HUES48 (cell line): ENCODE data around the gene TWSG1.
"Not testable (repeated sequence)": the region's sequence is repeated elsewhere in the genome, so short reads cannot be mapped to it uniquely, and the experiment has no call there.

ENCODE experiments used
- H3K27ac ChIP-seq: one replicate; pipeline ENCODE4 v1.7.0; 2013; ENCODE audit warnings: low read depth, low read length, inconsistent platforms
- H3K27me3 ChIP-seq: 2 replicates; pipeline ENCODE4 v1.6.1; 2013; ENCODE audit warnings: mild to moderate bottlenecking, low read length; ENCODE audit not compliant: control insufficient read depth, insufficient read depth
- H3K36me3 ChIP-seq: 2 replicates; pipeline ENCODE4 v1.6.1; 2013; ENCODE audit warnings: low read length; ENCODE audit not compliant: control insufficient read depth, insufficient read depth
- H3K4me1 ChIP-seq: 2 replicates; pipeline ENCODE4 v1.6.1; 2013; ENCODE audit warnings: mild to moderate bottlenecking, low read length; ENCODE audit not compliant: control insufficient read depth, insufficient read depth
- H3K4me3 ChIP-seq: 2 replicates; pipeline ENCODE4 v1.5.1; 2013; ENCODE audit warnings: mild to moderate bottlenecking, low read depth, low read length
- H3K9ac ChIP-seq: 2 replicates; pipeline ENCODE4 v1.6.1; 2013; ENCODE audit warnings: mild to moderate bottlenecking, low read depth, low read length, moderate library complexity
- H3K9me3 ChIP-seq: 2 replicates; pipeline ENCODE4 v1.6.1; 2013; ENCODE audit warnings: low read length; ENCODE audit not compliant: control insufficient read depth, insufficient read depth

The TWSG1 gene

GRCh38 chr18:9424235-9424634 is 89.7 kb downstream of the TWSG1 start:
- not testable (repeated sequence) for H3K4me1 ChIP-seq, H3K9ac ChIP-seq, H3K4me3 ChIP-seq, H3K36me3 ChIP-seq, H3K27me3 ChIP-seq, H3K27ac ChIP-seq, H3K9me3 ChIP-seq

- no peak overlapping the region for H3K9ac ChIP-seq
- no peaks in the 10 kb centered on the region for H3K4me1 ChIP-seq
- H3K27me3 ChIP-seq, result no peaks in the 10 kb centered on the region
- H3K4me3 ChIP-seq, result no peak overlapping the region
- no peaks in the 10 kb centered on the region for H3K36me3 ChIP-seq
- no peak overlapping the region for H3K27ac ChIP-seq
- peaks cover 6% of the 10 kb centered on the region; the same call in 1 of the 2 replicates for H3K9me3 ChIP-seq
These were observed 92.2 kb downstream of the TWSG1 start for GRCh38 chr18:9426753-9427152.

- no peak overlapping the region for H3K4me3 ChIP-seq
- no peak overlapping the region for H3K9ac ChIP-seq
- no peaks in the 10 kb centered on the region for H3K4me1 ChIP-seq
- H3K9me3 ChIP-seq, result peaks cover 6% of the 10 kb centered on the region; the same call in 1 of the 2 replicates
- H3K36me3 ChIP-seq, result no peaks in the 10 kb centered on the region
- no peak overlapping the region for H3K27ac ChIP-seq
- H3K27me3 ChIP-seq, result no peaks in the 10 kb centered on the region
These were observed 93.7 kb downstream of the TWSG1 start for GRCh38 chr18:9428301-9428706.

- Histone ChIP-seq H3K9ac (no peak overlapping the region), H3K27ac (no peak overlapping the region), H3K36me3 (no peaks in the 10 kb centered on the region)
These were observed 94.5 kb downstream of the TWSG1 start for GRCh38 chr18:9428862-9429661.

GRCh38 chr18:9429662-9429993 is 95.1 kb downstream of the TWSG1 start:
- Histone ChIP-seq H3K4me1 (peaks cover 4% of the 10 kb centered on the region; the same call in 1 of the 2 replicates), H3K27ac (no peak overlapping the region), H3K36me3 (no peaks in the 10 kb centered on the region), H3K9ac (no peak overlapping the region), H3K9me3 (no peaks in the 10 kb centered on the region; the same call in 1 of the 2 replicates), H3K4me3 (no peak overlapping the region), H3K27me3 (no peaks in the 10 kb centered on the region)

More at GRCh38 chr18:9428862-9429661, 94.5 kb downstream of the TWSG1 start:
- H3K27me3 ChIP-seq, result no peaks in the 10 kb centered on the region
- H3K9me3 ChIP-seq, result peaks cover 1% of the 10 kb centered on the region; the same call in 1 of the 2 replicates
- peaks cover 4% of the 10 kb centered on the region; the same call in 1 of the 2 replicates for H3K4me1 ChIP-seq
- H3K4me3 ChIP-seq, result no peak overlapping the region

DNA sequence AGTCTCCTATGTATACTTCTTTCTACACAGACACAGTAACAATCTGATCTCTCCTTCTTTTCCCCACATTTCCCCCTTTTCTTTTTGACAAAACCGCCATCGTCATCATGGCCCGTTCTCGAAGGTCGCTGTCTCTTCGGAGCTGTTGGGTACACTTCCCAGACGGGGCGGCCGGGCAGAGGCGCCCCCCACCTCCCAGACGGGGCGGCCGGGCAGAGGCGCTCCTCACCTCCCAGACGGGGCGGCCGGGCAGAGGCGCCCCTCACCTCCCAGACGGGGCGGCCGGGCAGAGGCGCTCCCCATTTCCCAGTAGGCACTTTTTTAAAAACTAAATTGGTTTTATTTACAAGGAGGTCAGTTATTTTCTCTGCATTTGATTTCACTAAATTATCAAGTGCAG is 95.7 kb downstream of the TWSG1 start:
- H3K4me3 ChIP-seq, H3K9me3 ChIP-seq, H3K9ac ChIP-seq, H3K4me1 ChIP-seq, H3K27me3 ChIP-seq, H3K36me3 ChIP-seq, H3K27ac ChIP-seq: not testable (repeated sequence)

DNA sequence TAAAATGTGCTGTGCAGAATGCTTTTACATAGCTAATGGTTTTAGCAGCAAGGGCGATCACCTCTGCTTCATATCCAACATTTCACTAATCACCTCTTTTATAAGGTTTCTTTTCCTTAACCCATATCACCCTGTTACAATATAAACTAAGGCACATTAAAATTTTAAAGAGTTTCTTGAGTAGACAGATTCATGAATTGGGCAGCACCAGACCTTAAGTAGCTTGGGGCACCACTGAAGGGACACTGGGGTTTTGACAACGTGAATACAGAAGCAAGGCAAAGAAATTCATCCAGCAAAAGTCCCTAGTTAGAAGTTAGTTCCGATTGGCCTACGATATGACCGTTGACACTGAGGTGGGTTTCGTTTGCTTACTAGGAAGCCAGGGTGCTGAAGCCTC is 96.7 kb downstream of the TWSG1 start:
- Histone ChIP-seq H3K9ac (no peak overlapping the region), H3K4me3 (no peak overlapping the region), H3K9me3 (no peaks in the 10 kb centered on the region; the same call in 1 of the 2 replicates), H3K27me3 (no peaks in the 10 kb centered on the region), H3K4me1 (peaks cover 6% of the 10 kb centered on the region; the same call in 1 of the 2 replicates), H3K36me3 (no peaks in the 10 kb centered on the region), H3K27ac (no peak overlapping the region)

GRCh38 chr18:9433122-9433521 is 98.5 kb downstream of the TWSG1 start:
- not testable (repeated sequence) for H3K36me3 ChIP-seq, H3K27ac ChIP-seq

DNA sequence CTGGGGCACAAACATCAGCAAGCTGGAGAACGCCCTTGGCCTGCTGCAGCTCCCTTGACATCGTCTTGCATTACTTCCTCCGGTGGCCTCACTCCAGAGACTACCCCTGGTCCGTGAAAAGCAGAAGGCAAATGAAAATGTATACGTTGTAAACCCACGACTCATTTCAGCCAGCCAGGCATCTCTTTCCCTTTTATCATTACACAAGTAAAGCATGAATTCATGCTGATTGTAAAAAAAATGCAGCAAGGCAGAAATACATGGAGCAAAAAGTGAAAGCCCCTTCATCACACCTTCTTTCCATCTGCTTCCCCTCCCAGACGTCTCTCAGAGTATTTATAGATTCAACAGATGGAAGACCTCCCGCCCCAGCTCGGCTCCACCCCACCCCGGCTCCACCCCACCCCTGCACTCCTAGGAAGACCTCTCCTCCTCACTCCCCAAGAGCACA is 99.1 kb downstream of the TWSG1 start:
- Histone ChIP-seq H3K36me3 (no peaks in the 10 kb centered on the region), H3K4me1 (peaks cover 8% of the 10 kb centered on the region; the same call in 1 of the 2 replicates), H3K9me3 (no peaks in the 10 kb centered on the region; the same call in 1 of the 2 replicates), H3K27me3 (no peaks in the 10 kb centered on the region), H3K4me3 (no peak overlapping the region), H3K27ac (peak overlapping the region; percentile 57), H3K9ac (no peak overlapping the region)

More at GRCh38 chr18:9433122-9433521, 98.5 kb downstream of the TWSG1 start:
- not testable (repeated sequence) for H3K27me3 ChIP-seq, H3K9ac ChIP-seq, H3K4me1 ChIP-seq, H3K4me3 ChIP-seq, H3K9me3 ChIP-seq

DNA sequence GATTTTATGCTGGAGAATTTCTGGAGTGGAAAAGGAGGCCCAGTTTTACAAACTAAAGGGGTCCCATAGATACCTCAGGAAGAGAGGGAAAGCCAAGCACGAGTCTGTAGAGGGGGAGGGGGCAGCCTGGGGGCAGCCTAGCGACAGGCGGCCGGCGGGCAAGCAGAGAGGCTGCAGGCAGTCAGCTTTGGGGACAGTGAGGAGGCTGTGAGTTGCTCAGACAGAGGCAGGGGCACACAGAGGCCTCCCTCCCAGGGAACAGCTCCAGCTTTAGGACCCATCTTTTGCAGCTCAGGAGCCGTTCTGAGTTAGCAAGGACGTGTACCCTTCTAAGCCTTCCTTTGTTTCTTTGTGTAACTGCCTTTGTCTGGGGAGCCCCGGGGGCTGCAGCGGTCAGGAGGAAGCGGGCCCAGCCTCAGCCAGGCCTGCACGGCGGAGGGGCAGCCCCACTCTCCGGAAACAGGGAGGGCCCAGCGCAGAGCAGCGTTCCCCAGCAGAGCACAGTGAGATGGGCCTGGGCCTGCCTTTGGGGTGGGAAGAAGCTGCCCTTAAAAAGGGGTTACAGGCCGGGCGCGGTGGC is 99.6 kb downstream of the TWSG1 start:
- Histone ChIP-seq H3K36me3 (no peaks in the 10 kb centered on the region), H3K9ac (no peak overlapping the region), H3K27ac (peak overlapping the region; percentile 57), H3K4me3 (no peak overlapping the region), H3K4me1 (peaks cover 8% of the 10 kb centered on the region; the same call in 1 of the 2 replicates), H3K9me3 (no peaks in the 10 kb centered on the region; the same call in 1 of the 2 replicates), H3K27me3 (no peaks in the 10 kb centered on the region)

DNA sequence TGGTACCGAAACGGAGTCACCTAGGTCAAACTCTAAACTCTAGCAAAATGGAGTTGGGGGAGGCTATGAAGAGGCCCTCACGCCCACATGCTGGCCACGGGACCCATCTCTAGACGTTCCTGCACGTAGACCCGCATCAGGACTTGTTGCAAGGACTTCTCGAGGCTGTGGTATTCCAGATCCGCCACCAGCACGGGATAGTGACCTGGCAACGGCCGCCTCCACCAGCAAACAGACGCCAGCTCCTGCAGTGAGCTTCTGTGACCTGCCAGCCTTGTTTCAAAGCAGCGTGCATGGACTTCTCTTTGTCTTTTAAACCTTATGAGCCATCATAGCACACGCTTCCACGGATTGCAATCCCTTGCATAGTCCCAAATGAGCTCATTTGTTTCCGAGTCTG is 100.5 kb downstream of the TWSG1 start:
- H3K27ac ChIP-seq, result no peak overlapping the region
- H3K9me3 ChIP-seq, result no peaks in the 10 kb centered on the region; the same call in 1 of the 2 replicates
- peaks cover 8% of the 10 kb centered on the region; the same call in 1 of the 2 replicates for H3K4me1 ChIP-seq
- no peak overlapping the region for H3K9ac ChIP-seq
- no peaks in the 10 kb centered on the region for H3K36me3 ChIP-seq
- H3K4me3 ChIP-seq, result no peak overlapping the region
- H3K27me3 ChIP-seq, result no peaks in the 10 kb centered on the region
